ENCODE data around the gene UBE2F.

UBE2F gene

DNA sequence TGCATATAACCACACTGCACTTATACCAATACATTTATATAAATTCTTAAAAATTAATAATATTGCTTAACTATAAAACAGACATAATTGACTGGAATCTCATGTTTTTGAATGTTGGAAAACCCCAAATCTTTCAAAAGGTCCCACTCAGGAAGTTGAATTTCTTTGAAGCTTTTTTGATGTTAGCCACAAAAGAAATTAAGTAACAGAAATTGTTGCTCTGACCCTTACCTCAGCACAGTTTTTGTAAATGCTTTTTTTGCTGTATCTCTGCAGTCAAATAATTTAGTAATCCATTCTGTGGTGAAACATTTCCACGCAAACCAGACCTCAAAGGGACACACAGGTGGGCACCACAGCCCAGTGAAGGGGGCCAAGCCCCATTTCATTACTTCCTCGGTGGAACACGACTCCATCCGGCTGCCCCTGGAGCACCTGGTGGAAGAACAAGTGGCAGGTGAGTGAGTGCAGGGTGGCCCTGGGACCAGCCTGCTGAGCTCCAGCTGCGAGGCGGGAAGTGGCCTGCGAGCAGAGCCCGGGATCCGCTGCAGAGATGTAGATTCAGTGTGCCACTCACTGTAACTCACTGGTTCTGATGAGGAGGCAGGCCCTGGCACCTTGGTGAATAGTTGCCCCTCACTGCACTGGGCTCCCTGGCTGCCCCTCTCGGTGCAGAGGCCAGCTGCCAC lies 102.4 kb downstream of the UBE2F start:
- in situ Hi-C loops (cut with MboI; ENCODE audit: low sequenced_read_pairs) = no loop called here

DNA sequence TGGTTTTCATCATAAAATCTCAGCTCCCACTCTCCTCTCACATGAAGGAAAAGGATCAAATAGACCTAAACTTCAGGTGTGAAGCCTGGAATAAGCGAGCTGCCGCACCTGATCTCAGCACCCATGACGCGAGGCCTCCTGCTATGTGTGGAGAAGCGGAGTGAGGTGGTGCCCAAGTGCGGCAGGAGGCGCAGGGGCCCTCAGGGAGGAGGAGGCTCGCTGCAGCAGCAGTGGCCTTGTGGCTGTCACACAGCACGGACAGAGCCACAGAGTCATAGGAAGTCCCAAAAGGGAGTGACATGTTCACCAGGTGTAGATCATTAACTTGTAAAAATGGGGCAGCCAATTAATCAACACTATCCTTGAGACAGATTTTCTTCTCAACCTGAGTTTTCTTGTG lies 103.1 kb downstream of the UBE2F start:
- in situ Hi-C loops (cut with MboI; ENCODE audit: low sequenced_read_pairs) = no loop called here

DNA sequence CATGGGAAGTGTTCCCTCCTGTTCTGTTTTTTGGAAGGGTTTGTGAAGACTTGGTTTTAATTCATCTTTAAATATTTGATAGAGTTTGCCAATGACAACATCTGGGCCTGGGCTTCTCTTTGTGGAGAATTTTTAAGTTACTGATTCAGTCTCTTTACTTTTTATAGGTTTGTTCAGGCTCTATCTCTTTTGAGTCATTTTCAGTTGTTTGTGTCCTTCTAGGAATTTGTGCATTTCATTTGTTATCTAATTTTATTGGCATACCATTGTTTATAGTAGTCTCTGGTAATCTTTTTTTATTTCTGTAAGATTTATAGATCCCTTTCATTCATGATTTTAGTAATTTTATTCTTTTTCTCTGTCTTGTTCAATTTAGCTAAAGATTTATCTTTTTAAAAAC lies 108.6 kb downstream of the UBE2F start:
- in situ Hi-C loops (cut with MboI; ENCODE audit: low sequenced_read_pairs) = no loop called here

DNA sequence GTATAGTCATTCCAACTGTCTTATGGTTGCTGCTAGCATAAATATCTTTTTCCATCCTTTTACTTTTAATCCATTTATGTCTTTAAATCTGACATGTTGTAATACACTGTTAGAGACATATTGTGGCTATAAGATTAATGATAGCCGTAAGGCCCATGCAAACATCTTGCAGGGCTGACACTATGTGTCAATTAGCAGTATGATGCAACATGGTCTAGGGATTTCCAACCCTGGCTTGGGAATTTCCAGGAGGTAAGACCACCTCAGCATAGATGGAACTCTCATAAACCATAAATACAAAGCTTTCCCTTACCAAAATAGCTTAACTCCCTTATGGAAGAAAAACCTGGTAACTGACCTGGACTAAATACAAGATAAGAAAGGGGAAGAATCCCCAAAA lies 110.5 kb downstream of the UBE2F start:
- in situ Hi-C loops (cut with MboI; ENCODE audit: low sequenced_read_pairs) = no loop called here

DNA sequence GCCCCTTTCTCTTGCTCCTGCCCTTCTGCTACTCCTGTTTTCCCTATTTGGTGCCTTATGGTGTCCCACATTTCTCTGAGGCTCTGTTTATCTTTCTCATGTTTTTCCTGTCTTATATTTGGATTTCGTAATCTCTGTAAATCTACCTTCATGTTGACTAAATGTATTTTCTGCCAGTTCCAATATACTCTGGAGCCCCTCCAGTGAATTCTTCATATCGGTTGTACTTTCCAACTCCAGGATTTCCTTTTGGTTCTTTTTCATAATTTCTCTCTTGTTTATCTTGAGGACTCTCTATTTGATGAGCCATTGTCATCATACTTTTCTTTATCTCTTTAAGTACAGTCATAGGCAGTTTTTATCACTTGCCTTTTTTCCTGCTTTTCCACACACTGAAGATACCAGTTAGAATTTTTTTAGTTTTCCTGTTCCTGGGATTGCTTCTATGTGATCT lies 113.1 kb downstream of the UBE2F start:
- in situ Hi-C loops (cut with MboI; ENCODE audit: low sequenced_read_pairs) = no loop called here

DNA sequence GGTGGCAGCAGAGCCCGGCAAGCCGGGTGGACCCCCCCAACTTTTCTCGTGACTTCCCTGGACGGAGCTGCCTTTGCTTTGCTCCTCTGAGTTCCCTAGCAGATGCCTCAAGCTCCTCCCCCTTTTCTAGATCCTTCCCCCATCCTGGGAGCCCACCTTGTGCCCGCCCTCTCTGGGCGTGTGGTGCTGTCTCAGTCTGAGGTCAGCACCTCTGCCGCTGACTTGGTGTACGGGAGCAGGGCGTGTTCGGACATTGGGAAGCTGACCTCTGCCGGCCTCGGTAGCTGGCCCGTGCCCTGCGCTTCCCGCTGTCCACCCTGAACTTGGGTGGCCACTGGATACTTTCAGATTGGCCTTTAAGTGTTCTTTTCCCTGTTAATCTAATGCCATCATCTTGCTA lies 113.7 kb downstream of the UBE2F start:
- in situ Hi-C loops (cut with MboI; ENCODE audit: low sequenced_read_pairs) = no loop called here

DNA sequence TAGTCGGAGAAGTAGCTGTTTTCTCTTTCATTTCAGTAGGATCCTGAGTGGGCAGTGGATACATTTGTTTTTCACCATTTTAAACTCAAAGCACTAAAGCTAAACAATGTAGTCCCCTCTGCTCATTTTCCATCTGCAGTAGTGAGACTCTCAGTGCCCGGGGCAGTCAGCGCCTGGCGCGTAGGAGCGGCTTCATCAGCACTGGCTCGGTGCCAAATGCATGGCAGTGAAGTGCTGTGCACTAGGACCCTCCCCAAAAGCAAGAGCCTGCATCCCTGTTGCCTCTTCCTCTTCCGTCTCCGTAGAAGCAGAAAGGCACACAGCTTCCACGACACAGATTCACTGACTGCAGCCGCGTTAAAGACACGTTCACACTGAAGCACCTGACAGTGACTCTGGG lies 114.3 kb downstream of the UBE2F start:
- in situ Hi-C loops (cut with MboI; ENCODE audit: low sequenced_read_pairs) = no loop called here

DNA sequence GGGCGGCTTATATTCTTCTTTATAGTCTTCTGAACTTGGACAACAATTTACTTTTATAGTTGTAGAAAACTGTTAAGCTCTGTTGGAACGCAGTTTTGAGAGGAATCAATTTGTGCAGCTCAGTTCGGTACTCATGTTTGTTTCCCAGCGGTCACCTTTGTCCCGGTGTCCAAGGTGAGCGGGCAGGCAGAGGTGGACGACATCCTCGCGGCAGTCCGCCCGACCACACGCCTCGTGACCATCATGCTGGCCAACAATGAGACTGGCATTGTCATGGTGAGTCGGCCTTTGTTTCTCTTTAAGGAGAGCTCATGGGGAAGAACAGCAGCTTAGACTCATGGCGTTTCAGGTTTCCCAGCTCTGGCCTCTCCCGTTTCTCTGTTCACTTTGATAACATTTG lies 114.7 kb downstream of the UBE2F start:
- in situ Hi-C loops (cut with MboI; ENCODE audit: low sequenced_read_pairs) = no loop called here

DNA sequence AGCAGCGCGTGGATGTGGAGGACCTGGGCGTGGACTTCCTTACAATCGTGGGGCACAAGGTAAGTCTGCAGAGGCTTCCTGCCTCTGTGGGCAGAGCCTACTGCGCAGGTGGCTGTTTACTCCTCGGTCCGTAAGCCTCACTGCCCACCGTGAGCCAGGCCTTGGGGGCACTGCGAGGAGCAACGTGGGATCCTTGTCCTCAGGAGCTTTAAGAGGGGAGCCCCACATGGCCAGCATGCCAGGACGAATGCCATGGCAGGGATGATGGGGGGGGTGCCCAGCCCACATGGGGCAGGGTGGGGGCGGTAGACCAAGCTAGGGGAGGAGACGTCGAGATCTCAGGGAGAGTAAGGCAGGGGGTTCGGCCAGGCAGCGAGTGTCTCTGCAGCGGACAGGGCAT lies 115.3 kb downstream of the UBE2F start:
- in situ Hi-C loops (cut with MboI; ENCODE audit: low sequenced_read_pairs) = no loop called here

DNA sequence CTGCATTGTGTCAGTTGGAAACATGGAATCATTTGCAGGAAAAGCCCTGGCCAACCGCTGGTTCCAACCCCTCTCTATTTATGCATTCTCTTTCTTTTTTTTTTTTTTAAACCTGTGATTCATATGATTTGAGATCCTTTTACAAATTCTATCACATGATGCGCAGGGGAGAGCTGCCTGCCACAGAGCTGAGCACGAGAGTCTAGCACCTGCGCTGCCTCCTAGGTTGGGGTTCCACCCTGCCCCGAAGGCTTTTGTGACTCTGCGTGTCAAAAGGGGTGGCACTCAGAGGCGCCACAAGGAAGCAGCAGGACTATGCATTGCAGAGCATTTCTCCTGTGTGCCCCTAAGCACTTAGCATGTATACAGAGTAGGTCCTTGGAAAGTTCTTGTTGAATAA lies 116.0 kb downstream of the UBE2F start:
- in situ Hi-C loops (cut with MboI; ENCODE audit: low sequenced_read_pairs) = no loop called here

DNA sequence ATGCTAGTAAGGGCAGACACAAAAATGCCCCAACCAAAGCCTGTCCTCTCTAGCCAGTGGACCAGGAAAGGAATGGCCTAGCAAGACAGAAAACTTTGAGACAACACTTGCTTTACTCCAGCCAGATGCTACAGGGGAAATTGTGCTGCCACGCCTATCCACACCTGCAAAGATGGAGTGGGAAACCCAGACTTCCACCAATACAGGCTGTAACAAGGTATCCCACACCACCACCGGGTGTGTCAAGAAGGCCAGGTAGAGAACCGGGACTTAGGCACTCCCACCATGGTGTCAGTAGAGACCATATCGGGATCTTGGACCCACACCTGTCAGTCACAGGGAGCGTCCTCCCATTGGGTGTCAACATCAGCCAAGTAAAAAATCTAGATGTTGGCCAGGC lies 117.1 kb downstream of the UBE2F start:
- in situ Hi-C loops (cut with MboI; ENCODE audit: low sequenced_read_pairs) = no loop called here

DNA sequence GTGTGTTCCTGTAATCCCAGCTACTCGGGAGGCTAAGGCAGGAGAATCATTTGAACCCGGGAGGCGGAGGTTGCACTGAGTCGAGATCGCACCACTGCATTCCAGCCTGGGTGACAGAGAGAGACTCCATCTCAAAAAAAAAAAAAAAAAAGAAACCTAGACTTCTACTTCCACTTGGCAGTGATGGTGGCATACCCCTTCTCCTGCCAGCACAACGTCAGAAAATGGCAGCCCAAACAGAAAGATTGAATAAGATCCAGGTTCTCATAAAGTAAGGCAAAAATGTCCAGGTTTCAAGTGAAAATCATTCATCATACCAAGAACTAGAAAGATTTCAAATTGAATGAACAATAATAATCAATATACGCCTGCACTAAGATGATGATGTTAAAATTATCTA lies 117.9 kb downstream of the UBE2F start:
- in situ Hi-C loops (cut with MboI; ENCODE audit: low sequenced_read_pairs) = no loop called here

DNA sequence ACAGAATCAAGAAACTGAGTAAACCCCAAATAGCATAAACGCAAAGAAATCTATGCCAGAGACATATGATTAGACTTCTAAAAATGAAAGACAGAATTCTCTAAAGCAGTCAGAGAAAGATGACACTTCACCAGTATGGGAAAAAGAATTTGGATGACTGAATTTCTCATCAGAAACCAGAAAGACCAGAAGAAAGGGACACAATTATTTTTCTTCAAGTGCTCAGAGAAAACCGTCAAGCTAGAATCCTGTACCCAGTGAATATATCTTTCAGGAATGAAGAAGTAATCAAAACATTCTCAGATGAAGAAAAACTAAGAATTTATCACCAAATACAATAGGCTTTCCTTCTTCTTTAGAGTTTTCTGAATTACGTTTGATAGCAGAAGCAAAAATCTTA lies 119.1 kb downstream of the UBE2F start:
- in situ Hi-C loops (cut with MboI; ENCODE audit: low sequenced_read_pairs) = no loop called here

DNA sequence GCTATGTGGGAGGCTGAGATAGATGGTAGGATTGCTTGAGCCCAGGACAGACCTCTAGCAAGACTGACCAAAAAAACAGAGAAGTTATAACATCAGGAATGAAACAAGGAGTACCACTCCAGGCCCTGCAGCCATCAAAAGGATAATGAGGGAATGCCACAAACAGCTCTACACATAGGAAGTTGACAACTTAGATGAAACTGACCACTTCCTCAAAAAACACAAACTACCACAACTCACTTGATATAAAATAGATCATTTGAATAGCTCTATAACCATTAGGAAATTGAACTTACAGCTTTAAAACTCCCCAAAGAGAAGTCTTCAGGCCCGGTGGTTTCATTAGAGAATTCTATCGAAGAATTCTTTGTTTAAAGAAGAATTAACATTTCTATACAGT lies 120.4 kb downstream of the UBE2F start:
- in situ Hi-C loops (cut with MboI; ENCODE audit: low sequenced_read_pairs) = no loop called here

DNA sequence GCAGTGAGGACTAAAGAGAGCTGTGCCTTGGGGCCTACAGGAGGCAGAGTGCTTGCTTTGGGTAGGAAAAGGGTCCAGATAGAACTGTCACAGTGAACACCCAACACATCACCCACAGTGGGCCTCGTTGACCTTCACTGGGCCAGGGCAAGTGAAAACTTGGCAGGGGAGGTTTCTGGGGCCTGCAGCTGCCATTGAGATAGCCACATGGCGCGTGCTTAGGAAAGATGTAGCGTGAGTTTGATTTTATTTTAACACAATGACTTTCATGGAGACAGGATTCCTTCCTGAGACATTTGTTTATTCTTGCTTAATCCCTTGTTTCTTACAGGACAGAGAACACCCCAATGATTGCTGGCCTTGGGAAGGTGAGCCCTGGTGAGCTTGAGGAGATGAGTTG lies 124.1 kb downstream of the UBE2F start:
- in situ Hi-C loops (cut with MboI; ENCODE audit: low sequenced_read_pairs) = no loop called here

DNA sequence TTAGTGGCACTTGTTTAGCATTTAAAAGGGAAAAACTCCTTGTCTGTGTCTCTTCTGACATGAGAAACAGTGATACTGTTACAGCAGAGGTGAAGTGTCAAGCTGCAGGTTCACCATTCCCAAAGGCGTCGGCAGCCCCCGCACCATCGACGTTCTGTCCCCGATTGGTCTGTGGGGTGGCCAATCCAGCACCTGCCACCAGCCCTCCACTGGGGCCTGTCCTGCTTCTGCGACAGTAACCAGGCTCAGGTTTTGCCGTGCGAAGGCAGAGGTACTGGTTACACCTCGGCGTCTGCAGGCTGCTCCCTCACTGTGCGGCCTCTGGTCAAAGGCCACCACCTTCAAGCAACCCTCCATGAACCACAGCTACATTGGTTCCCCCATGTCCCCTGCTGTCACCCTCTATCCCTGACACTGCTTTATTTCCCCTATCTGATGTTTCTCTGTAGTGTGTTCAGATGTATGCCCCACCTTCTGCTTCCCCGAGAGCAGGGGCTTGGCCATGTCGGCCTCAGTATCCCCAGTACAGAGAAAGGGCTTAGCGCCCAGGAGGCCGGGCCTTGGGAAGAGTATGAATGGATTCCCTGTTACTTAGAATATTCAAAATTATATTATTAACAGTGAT lies 124.7 kb downstream of the UBE2F start:
- in situ Hi-C loops (cut with MboI; ENCODE audit: low sequenced_read_pairs) = no loop called here

Measured in HL-60/S4 treated with retinoic acid at 250 ng/mL for 4 days and 3 days (cell line).